Right lobe of liver (tissue), 6 donors: Measurements from ENCODE around the gene CCDC9B. TPM values are rescaled to one million over a fixed set of nuclear protein-coding genes. Genes with fewer than 3 reads are reported as not detected.

ENCODE experiments used
- ATAC-seq, 4 donors: fragments of 200-7000 bp; cut with Tn5 transposase; one replicate each; pipeline ENCODE4 v1.9.1; 2020; ENCODE audit warnings: mild to moderate bottlenecking in 4 of 4, moderate library complexity in 4 of 4
- DNase-seq, 3 donors: peaks; one replicate each; pipeline ENCODE4 v3.0.0-alpha.2; 2020
- H3K27ac ChIP-seq, 3 donors: fragments of 200-600 bp; one replicate each; pipeline ENCODE4 v1.8.0; 2022
- H3K27me3 ChIP-seq, 2 donors: fragments of 200-600 bp; one replicate each; pipeline ENCODE4 v1.8.0; 2022
- H3K36me3 ChIP-seq, 4 donors: fragments of 200-600 bp; sonication (generic) in 1 of 4; one replicate each; pipeline versions ENCODE4 v1.5.1 to v1.8.0; 2017 to 2022; ENCODE audit warnings: control low read depth in 1 of 4
- H3K4me1 ChIP-seq, 4 donors: fragments of 200-600 bp; sonication (generic) in 1 of 4; one replicate each; pipeline versions ENCODE4 v1.5.1 to v1.8.0; 2017 to 2022; ENCODE audit warnings: control low read depth in 1 of 4
- H3K4me3 ChIP-seq, 3 donors: fragments of 200-600 bp; one replicate each; pipeline ENCODE4 v1.8.0; 2022
- H3K9me3 ChIP-seq, 4 donors: fragments of 200-600 bp; sonication (generic) in 1 of 4; one replicate each; pipeline versions ENCODE4 v1.5.1 to v1.8.0; 2017 to 2022; ENCODE audit warnings: control low read depth in 1 of 4
- CTCF ChIP-seq, 4 donors: fragments of 200-600 bp in 3 of 4; fragments of 450-650 bp in 1 of 4; IDR thresholded peaks; one replicate each; pipeline versions ENCODE4 v1.5.1 to v1.8.0; 2016 to 2022; ENCODE audit warnings: antibody characterized with exemption in 4 of 4, mild to moderate bottlenecking in 2 of 4
- POLR2A ChIP-seq: fragments of 450-650 bp; IDR thresholded peaks from one replicate; pipeline ENCODE4 v1.6.1; 2017; ENCODE audit warnings: antibody characterized with exemption, mild to moderate bottlenecking
- WGBS: methylation state at CpG from one replicate; pipeline ENCODE4 v1.1.6; 2018; ENCODE audit warnings: low coverage, low lambda C conversion rate; ENCODE audit not compliant: insufficient coverage; ENCODE audit errors: missing lambda C conversion rate; 5-methylcytosine and 5-hydroxymethylcytosine counted together
- intact Hi-C, 2 donors: fragments of 100-400 bp; cut with DNase I; formaldehyde crosslinking; loops; one replicate each; pipeline versions ENCODE4 v1.11.2 to v1.14.1; 2022
- total RNA-seq, 6 experiments: library from RNA; depleted of rRNA in 2 of 6; stranded (reverse); fragments of >200 nt in 2 of 6; fragmentation: NEBNext Ultra II Directional in 3 of 6; extraction: Animal tissue kit (Norgen Biotek cat#: 25700) in 3 of 6; gene quantifications; one replicate each; pipeline versions ENCODE4 v1.1.0 to v1.2.4, GENCODE V29; 2016 to 2023
- donor health status: DM: no; HTN: yes; CAD: no.
- donor health status: DM: no; HTN: no; CAD: no.
- donor health status: DM: no; HTN: no; CAD: no.
- donor health status: DM: no; HTN: yes; CAD: no.
- donor health status: DM: no; HTN: yes; CAD: no.

CCDC9B gene
- total RNA-seq, 6 experiments from 2014 or later, result 4.2 to 11.9 (median 4.7) TPM

GRCh38 chr15:40320931-40321371 lies 19.8 kb downstream of the CCDC9B start:
- H3K27ac ChIP-seq, result no peak overlapping the region
- no peak for TF ChIP-seq POLR2A
- peak; percentile 80 to 89 (median 88) for TF ChIP-seq CTCF (IDR thresholded peaks at IDR 0.05)
- H3K36me3 ChIP-seq, result no peaks in the 10 kb centered on the region
- peaks cover 0 to 8% (median 0%) of the 10 kb centered on the region in 4 donors for H3K4me1 ChIP-seq
- H3K9me3 ChIP-seq, result no peaks in the 10 kb centered on the region
- H3K4me3 ChIP-seq, result no peak overlapping the region
- intact Hi-C loops, result no loop called here
- peak in 1 of 3 donors; percentile 68 for DNase-seq
- peak; percentile 45 to 60 (median 54) for ATAC-seq
- H3K27me3 ChIP-seq, result no peaks in the 10 kb centered on the region
- 0% methylated on average over 2 of the region's 2 CpGs for WGBS

- no peak for TF ChIP-seq POLR2A
- no peak for TF ChIP-seq CTCF (IDR thresholded peaks at IDR 0.05)
- no peak for ATAC-seq
- intact Hi-C loops, result no loop called here
- 80% methylated on average over 1 of the region's 1 CpG for WGBS
- H3K36me3 ChIP-seq, result no peaks in the 10 kb centered on the region
- no peaks in the 10 kb centered on the region for H3K27me3 ChIP-seq
- no peaks in the 10 kb centered on the region for H3K9me3 ChIP-seq
- H3K27ac ChIP-seq, result no peak overlapping the region
- peaks cover 0 to 5% (median 0%) of the 10 kb centered on the region in 4 donors for H3K4me1 ChIP-seq
- no peak overlapping the region for H3K4me3 ChIP-seq
- no peak for DNase-seq
Observed at GRCh38 chr15:40320409-40320808, 20.3 kb downstream of the CCDC9B start.

GRCh38 chr15:40317580-40317979 lies 23.2 kb downstream of the CCDC9B start:
- H3K4me3 ChIP-seq, result no peak overlapping the region
- H3K4me1 ChIP-seq, result no peaks in the 10 kb centered on the region
- H3K9me3 ChIP-seq, result no peaks in the 10 kb centered on the region
- DNase-seq (no peak), ATAC-seq (no peak)
- no peaks in the 10 kb centered on the region for H3K36me3 ChIP-seq
- intact Hi-C loops, result no loop called here
- TF ChIP-seq CTCF (IDR thresholded peaks at IDR 0.05) (no peak), POLR2A (no peak)
- 48% methylated on average over 4 of the region's 4 CpGs for WGBS
- H3K27me3 ChIP-seq, result no peaks in the 10 kb centered on the region
- no peak overlapping the region for H3K27ac ChIP-seq

GRCh38 chr15:40316931-40317330 lies 23.8 kb downstream of the CCDC9B start:
- Histone ChIP-seq H3K27me3 (no peaks in the 10 kb centered on the region), H3K4me3 (no peak overlapping the region), H3K4me1 (no peaks in the 10 kb centered on the region), H3K27ac (no peak overlapping the region), H3K9me3 (no peaks in the 10 kb centered on the region), H3K36me3 (no peaks in the 10 kb centered on the region)
- WGBS, result 78% methylated on average over 3 of the region's 3 CpGs
- DNase-seq, result no peak
- intact Hi-C loops, result no loop called here
- ATAC-seq, result no peak
- TF ChIP-seq POLR2A (no peak), CTCF (IDR thresholded peaks at IDR 0.05) (no peak)
